CD14-positive monocyte (primary cell): ENCODE results near the gene BFSP1. TPM values are rescaled to one million over a fixed set of nuclear protein-coding genes. Genes with fewer than 3 reads are reported as not detected.

Experiments
- DNase-seq, 3 donors: peaks; one replicate each; pipeline ENCODE4 v3.0.0-alpha.2; 2011 to 2022
- H2AFZ ChIP-seq: 2 replicates; pipeline ENCODE4 v1.6.0; 2012; ENCODE audit warnings: mild to moderate bottlenecking, low read depth, low read length, inconsistent platforms; ENCODE audit not compliant: insufficient read depth, poor library complexity, severe bottlenecking
- H3K27ac ChIP-seq, 2 donors: 1 replicate in 1 of 2; 2 replicates in 1 of 2; pipeline ENCODE4 v1.5.1; 2012 to 2013; ENCODE audit warnings: low read length in 2 of 2, control low read depth in 1 of 2, inconsistent platforms in 1 of 2, low read depth in 1 of 2, mild to moderate bottlenecking in 1 of 2
- H3K27me3 ChIP-seq, 2 donors: one replicate each; pipeline versions ENCODE4 v1.6.0 to v1.6.1; 2011 to 2013; ENCODE audit warnings: low read length in 2 of 2; ENCODE audit not compliant: control insufficient read depth in 2 of 2, insufficient read depth in 2 of 2
- H3K36me3 ChIP-seq, 2 donors: replicated peaks in 1 of 2; 1 replicate in 1 of 2; 2 replicates in 1 of 2; pipeline versions ENCODE4 v1.5.1 to v1.6.1; 2012 to 2013; ENCODE audit warnings: low read length in 2 of 2, control low read depth in 1 of 2, inconsistent platforms in 1 of 2, mild to moderate bottlenecking in 1 of 2; ENCODE audit not compliant: insufficient read depth in 2 of 2, control insufficient read depth in 1 of 2
- H3K4me1 ChIP-seq, 2 donors: 1 replicate in 1 of 2; 2 replicates in 1 of 2; pipeline versions ENCODE4 v1.5.1 to v1.6.1; 2012 to 2013; ENCODE audit warnings: low read length in 2 of 2, control low read depth in 1 of 2, inconsistent platforms in 1 of 2, mild to moderate bottlenecking in 1 of 2, moderate library complexity in 1 of 2; ENCODE audit not compliant: insufficient read depth in 2 of 2, control insufficient read depth in 1 of 2
- H3K4me2 ChIP-seq: replicated peaks from 2 replicates; pipeline ENCODE3; 2012; ENCODE audit warnings: low read length, moderate library complexity, mild to moderate bottlenecking; ENCODE audit not compliant: poor library complexity, severe bottlenecking; ENCODE audit errors: extremely low read depth
- H3K4me3 ChIP-seq, 3 experiments: fragments of 200-600 bp in 1 of 3; sonication (generic) in 1 of 3; replicated peaks in 1 of 3; 1 replicate in 2 of 3; 2 replicates in 1 of 3; pipeline ENCODE4 v1.5.1; 2011 to 2013; ENCODE audit warnings: low read length in 3 of 3, mild to moderate bottlenecking in 3 of 3, control low read depth in 2 of 3, low read depth in 2 of 3, inconsistent platforms in 1 of 3, moderate library complexity in 1 of 3
- H3K79me2 ChIP-seq: 2 replicates; pipeline ENCODE4 v1.6.0; 2012; ENCODE audit warnings: mild to moderate bottlenecking, control low read depth, inconsistent platforms, low read length, moderate library complexity; ENCODE audit not compliant: insufficient read depth
- H3K9ac ChIP-seq: 2 replicates; pipeline ENCODE4 v1.6.0; 2017; ENCODE audit warnings: low read length, mild to moderate bottlenecking; ENCODE audit not compliant: insufficient read depth, poor library complexity, severe bottlenecking
- H3K9me3 ChIP-seq, 2 donors: replicated peaks in 1 of 2; 1 replicate in 1 of 2; 2 replicates in 1 of 2; pipeline versions ENCODE4 v1.5.1 to v1.6.1; 2012 to 2013; ENCODE audit warnings: low read length in 2 of 2, control low read depth in 1 of 2; ENCODE audit not compliant: control insufficient read depth in 1 of 2, insufficient read depth in 1 of 2
- H4K20me1 ChIP-seq: 2 replicates; pipeline ENCODE4 v1.6.0; 2012; ENCODE audit warnings: mild to moderate bottlenecking, low read length, control low read depth, moderate library complexity; ENCODE audit not compliant: insufficient read depth
- H3K27ac Mint-ChIP-seq, 7 donors: one replicate each; pipeline ENCODE4 v1.8.0; 2020; ENCODE audit warnings: mild to moderate bottlenecking in 7 of 7, mixed read lengths in 7 of 7, moderate library complexity in 6 of 7, inconsistent platforms in 2 of 7
- H3K27me3 Mint-ChIP-seq, 3 donors: one replicate each; pipeline ENCODE4 v1.8.0; 2021 to 2022; ENCODE audit warnings: low read depth in 3 of 3, mild to moderate bottlenecking in 3 of 3, mixed read lengths in 3 of 3, moderate library complexity in 3 of 3, inconsistent platforms in 1 of 3
- H3K36me3 Mint-ChIP-seq, 2 donors: one replicate each; pipeline ENCODE4 v1.8.0; 2020; ENCODE audit warnings: mixed read lengths in 2 of 2, inconsistent platforms in 1 of 2, mild to moderate bottlenecking in 1 of 2
- H3K4me1 Mint-ChIP-seq: one replicate; pipeline ENCODE4 v1.8.0; 2020; ENCODE audit warnings: mild to moderate bottlenecking, mixed read lengths
- H3K4me3 Mint-ChIP-seq, 2 donors: one replicate each; pipeline ENCODE4 v1.8.0; 2020; ENCODE audit warnings: mild to moderate bottlenecking in 2 of 2, mixed read lengths in 2 of 2, moderate library complexity in 1 of 2
- H3K9me3 Mint-ChIP-seq, 7 donors: one replicate each; pipeline ENCODE4 v1.8.0; 2020 to 2022; ENCODE audit warnings: mixed read lengths in 7 of 7, mild to moderate bottlenecking in 6 of 7, moderate library complexity in 6 of 7, inconsistent platforms in 2 of 7
- WGBS: methylation state at CpG from one replicate; pipeline ENCODE4 v1.1.5; 2013; ENCODE audit warnings: missing lambda C conversion rate; ENCODE audit not compliant: insufficient coverage; 5-methylcytosine and 5-hydroxymethylcytosine counted together
- intact Hi-C, 2 donors: fragments of 100-400 bp; cut with micrococcal nuclease; formaldehyde crosslinking; loops; one replicate each; pipeline versions ENCODE4 v1.15.0 to v1.15.1; 2023
- polyA plus RNA-seq, 3 donors: library from polyadenylated mRNA; depleted of rRNA in 1 of 3; unstranded in 2 of 3; stranded (reverse) in 1 of 3; fragments of 300-500 nt in 2 of 3; fragments of >200 nt in 1 of 3; fragmentation: Illumina TruSeq in 2 of 3; gene quantifications; 1 replicate in 2 of 3; 2 replicates in 1 of 3; pipeline ENCODE4 v1.2.3, GENCODE V29; 2012 to 2021
- TF ChIP-seq, protein P1 (sequence below): fragments of 200-600 bp; IDR thresholded peaks from one replicate; pipeline ENCODE4 v1.8.0; 2022; ENCODE audit warnings: antibody characterized with exemption, mild to moderate bottlenecking

Gene BFSP1
- polyA plus RNA-seq, 3 donors = not detected

DNA sequence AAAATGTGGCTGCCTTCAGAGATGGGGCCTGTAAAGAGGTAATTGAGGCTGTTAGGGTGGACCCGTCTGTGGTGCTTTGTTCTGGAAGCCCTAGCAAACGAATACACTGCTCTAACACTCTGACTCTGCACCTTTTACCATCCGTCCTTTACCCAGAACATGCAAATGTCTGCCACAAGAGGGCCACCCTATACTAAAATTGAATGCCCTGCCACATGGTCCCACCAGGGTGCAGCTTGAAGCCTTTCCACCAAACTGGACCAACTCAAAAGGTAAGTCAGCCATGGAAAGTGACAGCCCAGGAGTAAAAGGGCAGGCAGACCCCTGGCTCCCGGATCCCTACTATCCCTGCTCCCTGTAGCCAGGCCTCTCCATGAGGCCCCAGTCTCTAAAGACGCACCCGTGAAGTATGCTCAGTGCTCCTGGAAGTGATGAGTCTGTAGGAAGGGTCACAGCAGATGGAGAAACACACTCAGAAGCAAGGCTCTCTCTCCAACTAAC is 5.8 kb upstream of the BFSP1 start:
- no peaks in the 10 kb centered on the region for H3K36me3 Mint-ChIP-seq
- no peak overlapping the region for H3K9ac ChIP-seq
- 0% methylated on average over 2 of the region's 6 CpGs for WGBS
- intact Hi-C loops = loop anchor here (2.0 to 10.0 kb wide), 4 partner anchors 32 to 358 kb away; no protein-coding TSS in a partner anchor
- H3K27ac Mint-ChIP-seq = peak overlapping the region in 1 of 7 donors; percentile 35
- H3K9me3 ChIP-seq = no peaks in the 10 kb centered on the region
- H2AFZ ChIP-seq = no peak overlapping the region
- no peaks in the 10 kb centered on the region for H3K79me2 ChIP-seq
- peaks cover 3 to 12% (median 6%) of the 10 kb centered on the region in 3 donors for H3K27me3 Mint-ChIP-seq
- H3K4me3 ChIP-seq = no peak overlapping the region
- no peaks in the 10 kb centered on the region for H3K27me3 ChIP-seq
- H3K4me1 Mint-ChIP-seq = peaks cover 5% of the 10 kb centered on the region
- no peaks in the 10 kb centered on the region for H3K36me3 ChIP-seq
- peak; percentile 24 to 54 (median 26) for DNase-seq
- no peaks in the 10 kb centered on the region for H4K20me1 ChIP-seq
- no peak overlapping the region for H3K4me3 Mint-ChIP-seq
- no peaks in the 10 kb centered on the region for H3K9me3 Mint-ChIP-seq
- no peak overlapping the region for H3K4me2 ChIP-seq
- no peak overlapping the region for H3K27ac ChIP-seq
- H3K4me1 ChIP-seq = peaks cover 0 to 3% of the 10 kb centered on the region in 2 donors
- TF ChIP-seq, protein P1, sequence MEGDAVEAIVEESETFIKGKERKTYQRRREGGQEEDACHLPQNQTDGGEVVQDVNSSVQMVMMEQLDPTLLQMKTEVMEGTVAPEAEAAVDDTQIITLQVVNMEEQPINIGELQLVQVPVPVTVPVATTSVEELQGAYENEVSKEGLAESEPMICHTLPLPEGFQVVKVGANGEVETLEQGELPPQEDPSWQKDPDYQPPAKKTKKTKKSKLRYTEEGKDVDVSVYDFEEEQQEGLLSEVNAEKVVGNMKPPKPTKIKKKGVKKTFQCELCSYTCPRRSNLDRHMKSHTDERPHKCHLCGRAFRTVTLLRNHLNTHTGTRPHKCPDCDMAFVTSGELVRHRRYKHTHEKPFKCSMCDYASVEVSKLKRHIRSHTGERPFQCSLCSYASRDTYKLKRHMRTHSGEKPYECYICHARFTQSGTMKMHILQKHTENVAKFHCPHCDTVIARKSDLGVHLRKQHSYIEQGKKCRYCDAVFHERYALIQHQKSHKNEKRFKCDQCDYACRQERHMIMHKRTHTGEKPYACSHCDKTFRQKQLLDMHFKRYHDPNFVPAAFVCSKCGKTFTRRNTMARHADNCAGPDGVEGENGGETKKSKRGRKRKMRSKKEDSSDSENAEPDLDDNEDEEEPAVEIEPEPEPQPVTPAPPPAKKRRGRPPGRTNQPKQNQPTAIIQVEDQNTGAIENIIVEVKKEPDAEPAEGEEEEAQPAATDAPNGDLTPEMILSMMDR = peak; percentile 77

DNA sequence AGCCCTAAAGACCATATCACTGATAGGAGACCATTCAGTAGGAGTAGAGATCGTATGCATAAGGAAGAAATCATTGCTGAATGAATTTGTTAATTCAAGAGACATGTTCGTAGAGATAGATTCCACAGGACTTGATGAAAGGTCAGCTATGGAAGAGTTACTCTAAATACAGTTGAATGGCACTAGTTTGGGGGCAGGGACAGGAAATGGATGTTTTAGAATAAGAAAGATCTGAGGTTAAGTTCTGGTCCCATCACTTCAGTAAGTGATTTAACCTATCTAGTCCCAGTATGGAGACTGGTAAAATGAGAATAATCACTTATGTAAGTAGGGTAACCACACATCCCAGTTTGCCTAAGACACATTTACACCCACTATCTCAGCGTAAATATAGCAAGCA is 2.9 kb upstream of the BFSP1 start:
- H3K4me1 ChIP-seq = peaks cover 10 to 12% of the 10 kb centered on the region in 2 donors
- H3K9ac ChIP-seq = no peak overlapping the region
- peaks cover 10 to 20% of the 10 kb centered on the region in 2 donors for H3K27me3 ChIP-seq
- Mint-ChIP-seq H3K27ac (peak overlapping the region in 1 of 7 donors; percentile 34), H3K9me3 (peaks cover 0 to 5% (median 0%) of the 10 kb centered on the region in 7 donors), H3K4me1 (peaks cover 14% of the 10 kb centered on the region), H3K27me3 (peaks cover 16 to 19% (median 18%) of the 10 kb centered on the region in 3 donors), H3K36me3 (no peaks in the 10 kb centered on the region), H3K4me3 (no peak overlapping the region)
- peaks cover 0 to 7% of the 10 kb centered on the region in 2 donors for H3K9me3 ChIP-seq
- 100% methylated on average over 1 of the region's 3 CpGs for WGBS
- no peak overlapping the region for H3K4me3 ChIP-seq
- no peaks in the 10 kb centered on the region for H4K20me1 ChIP-seq
- no peaks in the 10 kb centered on the region for H3K36me3 ChIP-seq
- no peak for DNase-seq
- TF ChIP-seq, protein P1 = no peak
- H2AFZ ChIP-seq = no peak overlapping the region
- no peak overlapping the region for H3K27ac ChIP-seq
- intact Hi-C loops = loop anchor here in 1 of 2 donors (10.0 kb wide), 1 partner anchor 361 kb away; no protein-coding TSS in a partner anchor
- no peak overlapping the region for H3K4me2 ChIP-seq
- no peaks in the 10 kb centered on the region for H3K79me2 ChIP-seq
